SK-N-SH (cell line): ENCODE data around the gene CNTNAP1. TPM values are rescaled to one million over a fixed set of nuclear protein-coding genes. Genes with fewer than 3 reads are reported as not detected.

ENCODE experiments used
- CTCF ChIA-PET: fragments of 300-600, 350-600 bp; formaldehyde crosslinking; extraction: SDS; loops from one replicate; lab custom pipeline; 2021; lab: Yijun Ruan, JAX
- POLR2A ChIA-PET: fragments of 350-600 bp; sonication (Branson Sonifier 250); formaldehyde crosslinking; extraction: SDS; loops from one replicate; lab custom pipeline; 2020; ENCODE audit warnings: antibody characterized with exemption, inconsistent platforms; lab: Yijun Ruan, JAX
- DNase-seq: peaks from one replicate; pipeline ENCODE4 v3.0.0; 2012
- H2AFZ ChIP-seq: fragments of 200-600 bp; sonication (generic); 2 replicates; pipeline ENCODE4 v1.8.1; 2016; ENCODE audit warnings: antibody characterized with exemption, mild to moderate bottlenecking, low read depth
- H3F3A ChIP-seq: fragments of 200-600 bp; sonication (generic); replicated peaks from 2 replicates; pipeline ENCODE3; 2016; ENCODE audit warnings: antibody characterized with exemption, mild to moderate bottlenecking; ENCODE audit not compliant: insufficient read depth
- H3K27ac ChIP-seq, 2 experiments: fragments of 200-500 bp in 1 of 2; fragments of 200-600 bp in 1 of 2; sonication (Bioruptor generic) in 1 of 2; sonication (generic), shearing (Covaris generic) in 1 of 2; 2 replicates each; pipeline versions ENCODE4 v1.5.1 to v1.6.1; 2014 to 2016; ENCODE audit warnings: low read depth in 2 of 2, inconsistent platforms in 1 of 2, low read length in 1 of 2, mild to moderate bottlenecking in 1 of 2, mixed read lengths in 1 of 2
- H3K27me3 ChIP-seq: fragments of 200-600 bp; sonication (generic), shearing (Covaris generic); 2 replicates; pipeline ENCODE4 v1.6.1; 2016; ENCODE audit warnings: mixed run types; ENCODE audit not compliant: insufficient read depth
- H3K36me3 ChIP-seq, 2 experiments: fragments of 200-500 bp in 1 of 2; fragments of 200-600 bp in 1 of 2; sonication (Bioruptor generic) in 1 of 2; sonication (generic) in 1 of 2; replicated peaks in 1 of 2; 2 replicates each; pipeline versions ENCODE3 to v1.5.1; 2014 to 2016; ENCODE audit warnings: low read length in 1 of 2, mild to moderate bottlenecking in 1 of 2; ENCODE audit not compliant: insufficient read depth in 2 of 2, control insufficient read depth in 1 of 2
- H3K4me1 ChIP-seq, 2 experiments: fragments of 200-500 bp in 1 of 2; fragments of 200-600 bp in 1 of 2; sonication (Bioruptor generic) in 1 of 2; sonication (generic), shearing (Covaris generic) in 1 of 2; 2 replicates each; pipeline versions ENCODE4 v1.5.1 to v1.6.1; 2014 to 2016; ENCODE audit warnings: low read depth in 1 of 2, low read length in 1 of 2, mixed run types in 1 of 2; ENCODE audit not compliant: insufficient read depth in 2 of 2, control insufficient read depth in 1 of 2
- H3K4me2 ChIP-seq: fragments of 200-600 bp; sonication (generic), shearing (Covaris generic); 2 replicates; pipeline ENCODE4 v1.6.1; 2017; ENCODE audit warnings: mixed run types
- H3K4me3 ChIP-seq, 2 experiments: fragments of 200-500 bp in 1 of 2; fragments of 200-600 bp in 1 of 2; sonication (Bioruptor generic) in 1 of 2; sonication (generic), shearing (Covaris generic) in 1 of 2; 2 replicates each; pipeline versions ENCODE4 v1.5.1 to v1.8.1; 2014 to 2016; ENCODE audit warnings: low read depth in 2 of 2, inconsistent platforms in 1 of 2, low read length in 1 of 2, mild to moderate bottlenecking in 1 of 2, mixed read lengths in 1 of 2, moderate library complexity in 1 of 2
- H3K79me2 ChIP-seq: fragments of 200-600 bp; sonication (generic); 2 replicates; pipeline ENCODE4 v1.8.1; 2017; ENCODE audit warnings: mild to moderate bottlenecking; ENCODE audit not compliant: insufficient read depth
- H3K9ac ChIP-seq: fragments of 200-600 bp; sonication (generic); 2 replicates; pipeline ENCODE4 v1.6.1; 2017; ENCODE audit warnings: mixed run types
- H3K9me2 ChIP-seq: fragments of 200-600 bp; sonication (generic); 2 replicates; pipeline ENCODE4 v1.6.1; 2017; ENCODE audit warnings: mixed run types
- H3K9me3 ChIP-seq: fragments of 200-600 bp; sonication (generic); 2 replicates; pipeline ENCODE4 v1.6.1; 2017; ENCODE audit warnings: mixed run types, mild to moderate bottlenecking, moderate library complexity
- H4K20me1 ChIP-seq: fragments of 200-600 bp; sonication (generic); 2 replicates; pipeline ENCODE4 v1.6.1; 2017; ENCODE audit warnings: mild to moderate bottlenecking, mixed run types; ENCODE audit not compliant: insufficient read depth
- CHD2 ChIP-seq: fragments of 150-350 bp; IDR thresholded peaks from 2 replicates; pipeline ENCODE4 v1.6.1; 2018; ENCODE audit warnings: low read length; ENCODE audit not compliant: partially characterized antibody
- EP300 ChIP-seq, 2 experiments: IDR thresholded peaks; 2 replicates each; pipeline versions ENCODE4 v1.4.0 to v1.6.1; 2012; ENCODE audit warnings: borderline replicate concordance in 1 of 2, low read depth in 1 of 2, low read length in 1 of 2
- EZH2phosphoT487 ChIP-seq: fragments of 200-600 bp; sonication (generic); IDR thresholded peaks from 2 replicates; pipeline ENCODE4 v1.6.1; 2017; ENCODE audit warnings: low read depth, mixed run types, mild to moderate bottlenecking, antibody characterized with exemption, moderate library complexity, borderline replicate concordance
- FOSL2 ChIP-seq: IDR thresholded peaks from 2 replicates; pipeline ENCODE4 v1.4.0; 2012; ENCODE audit warnings: low read depth, mild to moderate bottlenecking, moderate library complexity, borderline replicate concordance
- FOXJ3 ChIP-seq: sonication (generic); formaldehyde crosslinking; IDR thresholded peaks from 2 replicates; pipeline ENCODE4 v1.5.1; 2020; ENCODE audit warnings: mild to moderate bottlenecking, missing genetic modification reagents
- GABPA ChIP-seq: IDR thresholded peaks from 2 replicates; pipeline ENCODE4 v1.4.0; 2012; ENCODE audit warnings: low read depth, mild to moderate bottlenecking
- GATA2 ChIP-seq: sonication (generic); formaldehyde crosslinking; IDR thresholded peaks from 2 replicates; pipeline ENCODE4 v1.5.0; 2020; ENCODE audit warnings: mild to moderate bottlenecking, missing genetic modification reagents
- IRF3 ChIP-seq: fragments of 150-350 bp; IDR thresholded peaks from 2 replicates; pipeline ENCODE4 v1.6.1; 2016; ENCODE audit warnings: mild to moderate bottlenecking, low read depth, low read length
- MAX ChIP-seq: IDR thresholded peaks from 2 replicates; pipeline ENCODE4 v1.4.0; 2012; ENCODE audit warnings: low read depth
- MXI1 ChIP-seq: IDR thresholded peaks from 2 replicates; pipeline ENCODE4 v1.6.1; 2012; ENCODE audit warnings: mild to moderate bottlenecking, low read depth, low read length, improper control_type of control experiment
- NFIC ChIP-seq: IDR thresholded peaks from 2 replicates; pipeline ENCODE4 v1.4.0; 2012; ENCODE audit warnings: borderline replicate concordance
- RAD21 ChIP-seq: IDR thresholded peaks from 2 replicates; pipeline ENCODE4 v1.6.1; 2012; ENCODE audit warnings: mild to moderate bottlenecking, low read length
- SMC3 ChIP-seq: IDR thresholded peaks from 2 replicates; pipeline ENCODE4 v1.6.1; 2012; ENCODE audit warnings: low read depth, low read length, improper control_type of control experiment
- TAF1 ChIP-seq: IDR thresholded peaks from 2 replicates; pipeline ENCODE4 v1.6.1; 2012; ENCODE audit warnings: low read depth, mild to moderate bottlenecking, low read length, moderate library complexity, borderline replicate concordance
- TCF12 ChIP-seq: IDR thresholded peaks from 2 replicates; pipeline ENCODE4 v1.4.0; 2012
- YY1 ChIP-seq: IDR thresholded peaks from 2 replicates; pipeline ENCODE4 v1.4.0; 2012; ENCODE audit warnings: low read depth, mild to moderate bottlenecking
- WGBS: methylation state at CpG from one replicate; pipeline ENCODE4 v1.1.6; 2017; ENCODE audit warnings: low lambda C conversion rate; 5-methylcytosine and 5-hydroxymethylcytosine counted together
- polyA plus RNA-seq, 3 experiments: library from polyadenylated mRNA; depleted of rRNA; stranded (reverse); fragments of >200 nt; gene quantifications; 2 replicates each; pipeline ENCODE4 v1.2.3, GENCODE V29; 2012
- TF ChIP-seq, protein P1 (sequence below): IDR thresholded peaks from 2 replicates; pipeline ENCODE4 v1.6.1; 2012; ENCODE audit warnings: mild to moderate bottlenecking, low read depth, low read length, moderate library complexity
- TF ChIP-seq, protein P2 (sequence below): IDR thresholded peaks from 2 replicates; pipeline ENCODE4; 2012
- TF ChIP-seq, protein P3 (sequence below): IDR thresholded peaks from 2 replicates; pipeline ENCODE4 v1.4.0; 2012; ENCODE audit warnings: low read depth, borderline replicate concordance
- TF ChIP-seq, protein P4 (sequence below): fragments of 150-350 bp; IDR thresholded peaks from 2 replicates; pipeline ENCODE4 v1.6.1; 2017; ENCODE audit warnings: antibody characterized with exemption, low read length, low read depth, borderline replicate concordance
- TF ChIP-seq, protein P5 (sequence below): IDR thresholded peaks from 2 replicates; pipeline ENCODE4 v1.4.0; 2012; ENCODE audit warnings: low read depth, borderline replicate concordance

Gene CNTNAP1
- polyA plus RNA-seq, 1 of the 3 experiments (the other 2 are of a cell fraction) = 92.7 TPM

DNA sequence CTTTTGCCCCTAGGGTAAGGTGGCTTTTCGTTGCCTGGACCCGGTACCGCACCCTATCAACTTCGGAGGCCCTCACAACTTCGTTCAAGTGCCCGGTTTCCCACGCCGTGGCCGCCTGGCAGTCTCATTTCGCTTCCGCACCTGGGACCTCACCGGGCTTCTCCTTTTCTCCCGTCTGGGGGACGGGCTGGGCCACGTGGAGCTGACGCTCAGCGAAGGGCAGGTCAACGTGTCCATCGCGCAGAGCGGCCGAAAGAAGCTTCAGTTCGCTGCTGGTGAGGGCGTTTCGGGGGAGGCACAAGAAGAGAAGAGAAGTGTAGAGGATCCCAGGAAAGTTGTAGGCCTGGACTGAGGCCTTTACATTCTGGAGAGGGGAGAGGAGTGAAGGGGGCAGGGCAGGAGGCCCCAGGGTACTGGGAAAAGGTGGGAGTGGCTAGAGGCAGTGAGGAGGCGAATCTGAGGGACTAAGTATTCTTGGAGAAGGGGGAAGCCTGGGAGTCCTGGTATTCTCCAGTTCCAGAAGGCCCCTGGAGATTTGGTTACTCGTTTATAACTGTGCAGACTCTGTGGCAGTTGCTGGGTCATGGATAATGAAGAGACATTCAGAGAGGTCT lies 5.5 kb downstream of the CNTNAP1 start (continued):
- TF ChIP-seq, protein P1, sequence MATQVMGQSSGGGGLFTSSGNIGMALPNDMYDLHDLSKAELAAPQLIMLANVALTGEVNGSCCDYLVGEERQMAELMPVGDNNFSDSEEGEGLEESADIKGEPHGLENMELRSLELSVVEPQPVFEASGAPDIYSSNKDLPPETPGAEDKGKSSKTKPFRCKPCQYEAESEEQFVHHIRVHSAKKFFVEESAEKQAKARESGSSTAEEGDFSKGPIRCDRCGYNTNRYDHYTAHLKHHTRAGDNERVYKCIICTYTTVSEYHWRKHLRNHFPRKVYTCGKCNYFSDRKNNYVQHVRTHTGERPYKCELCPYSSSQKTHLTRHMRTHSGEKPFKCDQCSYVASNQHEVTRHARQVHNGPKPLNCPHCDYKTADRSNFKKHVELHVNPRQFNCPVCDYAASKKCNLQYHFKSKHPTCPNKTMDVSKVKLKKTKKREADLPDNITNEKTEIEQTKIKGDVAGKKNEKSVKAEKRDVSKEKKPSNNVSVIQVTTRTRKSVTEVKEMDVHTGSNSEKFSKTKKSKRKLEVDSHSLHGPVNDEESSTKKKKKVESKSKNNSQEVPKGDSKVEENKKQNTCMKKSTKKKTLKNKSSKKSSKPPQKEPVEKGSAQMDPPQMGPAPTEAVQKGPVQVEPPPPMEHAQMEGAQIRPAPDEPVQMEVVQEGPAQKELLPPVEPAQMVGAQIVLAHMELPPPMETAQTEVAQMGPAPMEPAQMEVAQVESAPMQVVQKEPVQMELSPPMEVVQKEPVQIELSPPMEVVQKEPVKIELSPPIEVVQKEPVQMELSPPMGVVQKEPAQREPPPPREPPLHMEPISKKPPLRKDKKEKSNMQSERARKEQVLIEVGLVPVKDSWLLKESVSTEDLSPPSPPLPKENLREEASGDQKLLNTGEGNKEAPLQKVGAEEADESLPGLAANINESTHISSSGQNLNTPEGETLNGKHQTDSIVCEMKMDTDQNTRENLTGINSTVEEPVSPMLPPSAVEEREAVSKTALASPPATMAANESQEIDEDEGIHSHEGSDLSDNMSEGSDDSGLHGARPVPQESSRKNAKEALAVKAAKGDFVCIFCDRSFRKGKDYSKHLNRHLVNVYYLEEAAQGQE = no peak
- TF ChIP-seq MAX (no peak), YY1 (no peak), MXI1 (no peak)

GRCh38 chr17:42690596-42690995 lies 8.3 kb downstream of the CNTNAP1 start:
- Histone ChIP-seq H3K9me2 (no peaks in the 10 kb centered on the region), H3K4me1 (peaks cover 0 to 2% of the 10 kb centered on the region in 2 experiments; a peak in 1 of 4 replicates), H3K4me3 (no peak overlapping the region), H4K20me1 (no peaks in the 10 kb centered on the region), H3K27ac (no peak overlapping the region), H3K27me3 (no peaks in the 10 kb centered on the region), H2AFZ (no peak overlapping the region), H3K79me2 (no peaks in the 10 kb centered on the region), H3K9me3 (no peaks in the 10 kb centered on the region), H3K4me2 (no peak overlapping the region), H3K36me3 (peaks cover 12 to 53% of the 10 kb centered on the region in 2 experiments), H3F3A (no peaks in the 10 kb centered on the region), H3K9ac (no peak overlapping the region)
- POLR2A ChIA-PET = interaction anchor here (1.1 kb wide), 1 partner anchor 8 kb away, joined by 4 read pairs; the partner anchor contains the start of gene CNTNAP1
- no peak for DNase-seq
- WGBS = 90% methylated on average over 8 of the region's 10 CpGs
- CTCF ChIA-PET = interaction anchor here (0.9 to 6.0 kb wide), 3 partner anchors 11 to 121 kb away, joined by 3 to 24 read pairs (median 3); partner anchors contain the start of gene PSMC3IP
- TF ChIP-seq, protein P2, sequence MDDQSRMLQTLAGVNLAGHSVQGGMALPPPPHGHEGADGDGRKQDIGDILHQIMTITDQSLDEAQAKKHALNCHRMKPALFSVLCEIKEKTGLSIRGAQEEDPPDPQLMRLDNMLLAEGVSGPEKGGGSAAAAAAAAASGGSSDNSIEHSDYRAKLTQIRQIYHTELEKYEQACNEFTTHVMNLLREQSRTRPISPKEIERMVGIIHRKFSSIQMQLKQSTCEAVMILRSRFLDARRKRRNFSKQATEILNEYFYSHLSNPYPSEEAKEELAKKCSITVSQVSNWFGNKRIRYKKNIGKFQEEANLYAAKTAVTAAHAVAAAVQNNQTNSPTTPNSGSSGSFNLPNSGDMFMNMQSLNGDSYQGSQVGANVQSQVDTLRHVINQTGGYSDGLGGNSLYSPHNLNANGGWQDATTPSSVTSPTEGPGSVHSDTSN = no peak
- TF ChIP-seq FOSL2 (no peak), NFIC (no peak), TCF12 (no peak), YY1 (no peak), FOXJ3 (CRISPR knock-in tag) (no peak), TAF1 (no peak), RAD21 (no peak), EZH2phosphoT487 (no peak), IRF3 (no peak), EP300 (IDR thresholded peaks at IDR 0.05; ENCODE audit: borderline replicate concordance in 1 of 2, low read depth in 1 of 2, low read length in 1 of 2) (no peak), CHD2 (no peak), GATA2 (no peak), SMC3 (no peak), GABPA (no peak)
- TF ChIP-seq, protein P3, sequence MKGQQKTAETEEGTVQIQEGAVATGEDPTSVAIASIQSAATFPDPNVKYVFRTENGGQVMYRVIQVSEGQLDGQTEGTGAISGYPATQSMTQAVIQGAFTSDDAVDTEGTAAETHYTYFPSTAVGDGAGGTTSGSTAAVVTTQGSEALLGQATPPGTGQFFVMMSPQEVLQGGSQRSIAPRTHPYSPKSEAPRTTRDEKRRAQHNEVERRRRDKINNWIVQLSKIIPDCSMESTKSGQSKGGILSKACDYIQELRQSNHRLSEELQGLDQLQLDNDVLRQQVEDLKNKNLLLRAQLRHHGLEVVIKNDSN = no peak
- TF ChIP-seq, protein P4, sequence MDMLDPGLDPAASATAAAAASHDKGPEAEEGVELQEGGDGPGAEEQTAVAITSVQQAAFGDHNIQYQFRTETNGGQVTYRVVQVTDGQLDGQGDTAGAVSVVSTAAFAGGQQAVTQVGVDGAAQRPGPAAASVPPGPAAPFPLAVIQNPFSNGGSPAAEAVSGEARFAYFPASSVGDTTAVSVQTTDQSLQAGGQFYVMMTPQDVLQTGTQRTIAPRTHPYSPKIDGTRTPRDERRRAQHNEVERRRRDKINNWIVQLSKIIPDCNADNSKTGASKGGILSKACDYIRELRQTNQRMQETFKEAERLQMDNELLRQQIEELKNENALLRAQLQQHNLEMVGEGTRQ = no peak
- TF ChIP-seq, protein P5, sequence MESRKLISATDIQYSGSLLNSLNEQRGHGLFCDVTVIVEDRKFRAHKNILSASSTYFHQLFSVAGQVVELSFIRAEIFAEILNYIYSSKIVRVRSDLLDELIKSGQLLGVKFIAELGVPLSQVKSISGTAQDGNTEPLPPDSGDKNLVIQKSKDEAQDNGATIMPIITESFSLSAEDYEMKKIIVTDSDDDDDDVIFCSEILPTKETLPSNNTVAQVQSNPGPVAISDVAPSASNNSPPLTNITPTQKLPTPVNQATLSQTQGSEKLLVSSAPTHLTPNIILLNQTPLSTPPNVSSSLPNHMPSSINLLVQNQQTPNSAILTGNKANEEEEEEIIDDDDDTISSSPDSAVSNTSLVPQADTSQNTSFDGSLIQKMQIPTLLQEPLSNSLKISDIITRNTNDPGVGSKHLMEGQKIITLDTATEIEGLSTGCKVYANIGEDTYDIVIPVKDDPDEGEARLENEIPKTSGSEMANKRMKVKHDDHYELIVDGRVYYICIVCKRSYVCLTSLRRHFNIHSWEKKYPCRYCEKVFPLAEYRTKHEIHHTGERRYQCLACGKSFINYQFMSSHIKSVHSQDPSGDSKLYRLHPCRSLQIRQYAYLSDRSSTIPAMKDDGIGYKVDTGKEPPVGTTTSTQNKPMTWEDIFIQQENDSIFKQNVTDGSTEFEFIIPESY = no peak
